Stimulated activated CD8-positive, alpha-beta memory T cell treated with anti-CD3 and anti-CD28 coated beads, Interleukin-2, amount 100 ng/mL, for 1 hour (primary cell): Measurements from ENCODE around the gene BTBD7.

ENCODE experiments used
- DNase-seq, 2 donors: peaks; one replicate each; pipeline ENCODE4 v3.0.0-alpha.2; 2020; ENCODE audit warnings: low read depth in 2 of 2

The BTBD7 gene

GRCh38 chr14:93331002-93331727 is 1.7 kb downstream of the BTBD7 start:
- DNase-seq = no peak

- no peak for DNase-seq
These were observed 2.2 kb downstream of the BTBD7 start for GRCh38 chr14:93330609-93331000.

GRCh38 chr14:93329965-93330608 is 2.7 kb downstream of the BTBD7 start:
- no peak for DNase-seq

GRCh38 chr14:93328546-93328945 is 4.3 kb downstream of the BTBD7 start:
- DNase-seq = no peak

GRCh38 chr14:93326196-93326595 is 6.6 kb downstream of the BTBD7 start:
- DNase-seq = no peak

GRCh38 chr14:93323600-93324174 is 9.1 kb downstream of the BTBD7 start:
- no peak for DNase-seq

GRCh38 chr14:93322929-93323599 is 9.8 kb downstream of the BTBD7 start:
- DNase-seq = no peak

- DNase-seq = no peak
These were observed 12.3 kb downstream of the BTBD7 start for GRCh38 chr14:93320489-93320888.

GRCh38 chr14:93319958-93320357 is 12.9 kb downstream of the BTBD7 start:
- DNase-seq = no peak

- DNase-seq = no peak
These were observed 13.3 kb downstream of the BTBD7 start for GRCh38 chr14:93319494-93319893.

GRCh38 chr14:93318927-93319326 is 13.9 kb downstream of the BTBD7 start:
- DNase-seq = no peak

GRCh38 chr14:93317875-93318807 is 14.7 kb downstream of the BTBD7 start:
- DNase-seq = no peak

- no peak for DNase-seq
These were observed 15.5 kb downstream of the BTBD7 start for GRCh38 chr14:93317210-93317874.

- no peak for DNase-seq
These were observed 16.1 kb downstream of the BTBD7 start for GRCh38 chr14:93316716-93317115.

- DNase-seq = no peak
These were observed 17.3 kb downstream of the BTBD7 start for GRCh38 chr14:93315575-93315974.

- no peak for DNase-seq
These were observed 21.8 kb downstream of the BTBD7 start for GRCh38 chr14:93311082-93311481.

- DNase-seq = no peak
These were observed 23.3 kb downstream of the BTBD7 start for GRCh38 chr14:93309427-93309966.

GRCh38 chr14:93308686-93309345 is 24.0 kb downstream of the BTBD7 start:
- DNase-seq = no peak

- no peak for DNase-seq
These were observed 26.0 kb downstream of the BTBD7 start for GRCh38 chr14:93306812-93307211.
